GM18873 (cell line): Measurements from ENCODE around the gene COMMD1.
"Not testable (repeated sequence)": the region's sequence is repeated elsewhere in the genome, so short reads cannot be mapped to it uniquely, and the experiment has no call there.

Experiments
- ATAC-seq: cut with Tn5 transposase; IDR thresholded peaks from one replicate; pipeline ENCODE4 v1.9.1; 2021; ENCODE audit warnings: mild to moderate bottlenecking, moderate library complexity, moderate number of reproducible peaks; ENCODE audit not compliant: unreplicated experiment, low FRiP score

Gene COMMD1

GRCh38 chr2:62126239-62126638 lies 220.8 kb downstream of the COMMD1 start:
- not testable (repeated sequence) for ATAC-seq

- ATAC-seq, result no peak
These were observed 227.9 kb downstream of the COMMD1 start for GRCh38 chr2:62133320-62133823.

GRCh38 chr2:62136956-62137830 lies 231.7 kb downstream of the COMMD1 start:
- no peak for ATAC-seq

GRCh38 chr2:62140426-62141141 lies 235.1 kb downstream of the COMMD1 start:
- ATAC-seq, result peak; percentile 62

- ATAC-seq, result no peak
These were observed 235.8 kb downstream of the COMMD1 start for GRCh38 chr2:62141142-62141740.

- ATAC-seq, result no peak
These were observed 236.6 kb downstream of the COMMD1 start for GRCh38 chr2:62142054-62142453.

GRCh38 chr2:62143696-62144095 lies 238.2 kb downstream of the COMMD1 start:
- ATAC-seq, result no peak

- no peak for ATAC-seq
These were observed 239.4 kb downstream of the COMMD1 start for GRCh38 chr2:62144689-62145477.

- ATAC-seq, result no peak
These were observed 240.1 kb downstream of the COMMD1 start for GRCh38 chr2:62145478-62146100.

GRCh38 chr2:62146790-62147189 lies 241.3 kb downstream of the COMMD1 start:
- not testable (repeated sequence) for ATAC-seq

GRCh38 chr2:62147610-62148301 lies 242.3 kb downstream of the COMMD1 start:
- ATAC-seq, result no peak

GRCh38 chr2:62149708-62150107 lies 244.2 kb downstream of the COMMD1 start:
- ATAC-seq, result no peak

GRCh38 chr2:62150597-62151305 lies 245.3 kb downstream of the COMMD1 start:
- ATAC-seq, result no peak

GRCh38 chr2:62151306-62151638 lies 245.8 kb downstream of the COMMD1 start:
- ATAC-seq, result no peak

- no peak for ATAC-seq
These were observed 246.5 kb downstream of the COMMD1 start for GRCh38 chr2:62152000-62152399.

- no peak for ATAC-seq
These were observed 251.5 kb downstream of the COMMD1 start for GRCh38 chr2:62156861-62157496.

- ATAC-seq, result no peak
These were observed 253.1 kb downstream of the COMMD1 start for GRCh38 chr2:62158444-62159121.

GRCh38 chr2:62160691-62161090 lies 255.2 kb downstream of the COMMD1 start:
- not testable (repeated sequence) for ATAC-seq
